AG09319 (cell line): ENCODE data around the gene KLF9.

Experiments
- DNase-seq: peaks from one replicate; pipeline ENCODE4 v3.0.0-alpha.2; 2010; ENCODE audit warnings: low read depth; ENCODE audit errors: extremely low read depth
- TF ChIP-seq, protein P1 (sequence below): IDR thresholded peaks from 2 replicates; pipeline ENCODE4 v1.5.1; 2011; ENCODE audit warnings: low read depth, mild to moderate bottlenecking, inconsistent platforms, low read length, moderate library complexity

KLF9 gene

DNA sequence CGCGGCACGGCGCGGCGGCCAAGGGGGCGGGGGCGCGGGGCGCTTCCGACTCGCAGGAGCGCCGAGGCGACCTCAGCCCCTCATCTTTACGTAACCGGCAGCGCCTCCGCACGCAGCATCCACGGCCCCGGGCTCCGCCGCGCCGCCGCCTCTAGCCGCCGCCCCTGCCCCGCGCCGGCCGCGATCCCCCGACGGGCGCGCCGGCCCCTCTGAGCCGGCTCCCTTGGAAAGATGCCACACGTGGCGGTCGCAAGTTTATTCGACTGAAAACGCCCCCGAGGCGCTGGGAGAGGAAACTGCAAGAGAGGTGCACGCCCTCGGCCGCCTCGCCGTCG is 1.0 kb downstream of the KLF9 start:
- TF ChIP-seq, protein P1, sequence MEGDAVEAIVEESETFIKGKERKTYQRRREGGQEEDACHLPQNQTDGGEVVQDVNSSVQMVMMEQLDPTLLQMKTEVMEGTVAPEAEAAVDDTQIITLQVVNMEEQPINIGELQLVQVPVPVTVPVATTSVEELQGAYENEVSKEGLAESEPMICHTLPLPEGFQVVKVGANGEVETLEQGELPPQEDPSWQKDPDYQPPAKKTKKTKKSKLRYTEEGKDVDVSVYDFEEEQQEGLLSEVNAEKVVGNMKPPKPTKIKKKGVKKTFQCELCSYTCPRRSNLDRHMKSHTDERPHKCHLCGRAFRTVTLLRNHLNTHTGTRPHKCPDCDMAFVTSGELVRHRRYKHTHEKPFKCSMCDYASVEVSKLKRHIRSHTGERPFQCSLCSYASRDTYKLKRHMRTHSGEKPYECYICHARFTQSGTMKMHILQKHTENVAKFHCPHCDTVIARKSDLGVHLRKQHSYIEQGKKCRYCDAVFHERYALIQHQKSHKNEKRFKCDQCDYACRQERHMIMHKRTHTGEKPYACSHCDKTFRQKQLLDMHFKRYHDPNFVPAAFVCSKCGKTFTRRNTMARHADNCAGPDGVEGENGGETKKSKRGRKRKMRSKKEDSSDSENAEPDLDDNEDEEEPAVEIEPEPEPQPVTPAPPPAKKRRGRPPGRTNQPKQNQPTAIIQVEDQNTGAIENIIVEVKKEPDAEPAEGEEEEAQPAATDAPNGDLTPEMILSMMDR: no peak
- no peak for DNase-seq

DNA sequence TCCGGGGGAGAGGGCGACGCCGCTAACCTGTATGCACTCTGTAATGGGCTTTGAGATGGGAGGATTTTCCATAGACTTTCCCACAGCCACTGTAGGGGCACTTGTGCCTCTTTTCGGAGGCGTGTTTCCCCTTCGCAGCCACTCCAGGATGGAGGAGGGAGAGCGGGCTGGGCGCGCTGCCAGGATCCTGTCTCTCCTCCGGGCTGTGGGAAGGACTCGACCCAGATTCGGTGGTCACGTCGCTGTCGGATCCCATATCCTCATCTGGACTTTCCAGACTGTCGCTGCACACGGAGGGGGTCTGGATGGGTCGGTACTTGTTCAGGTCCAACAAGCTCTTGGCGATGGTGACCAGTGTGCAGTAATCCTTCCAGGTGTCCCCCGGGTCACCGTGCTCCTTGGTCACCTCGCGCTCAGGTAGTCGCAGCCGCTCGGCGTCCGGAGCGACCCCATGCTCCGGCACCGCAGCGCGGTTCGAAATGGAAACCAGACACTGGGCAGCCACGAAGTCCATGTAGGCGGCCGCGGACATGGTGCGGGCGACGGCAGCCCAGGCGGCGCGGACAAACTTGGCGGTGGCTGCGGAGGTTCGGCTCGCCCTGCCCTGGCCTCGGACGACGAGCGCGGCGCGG is 1.5 kb downstream of the KLF9 start:
- TF ChIP-seq, protein P1: no peak
- peak; percentile 70 for DNase-seq

DNA sequence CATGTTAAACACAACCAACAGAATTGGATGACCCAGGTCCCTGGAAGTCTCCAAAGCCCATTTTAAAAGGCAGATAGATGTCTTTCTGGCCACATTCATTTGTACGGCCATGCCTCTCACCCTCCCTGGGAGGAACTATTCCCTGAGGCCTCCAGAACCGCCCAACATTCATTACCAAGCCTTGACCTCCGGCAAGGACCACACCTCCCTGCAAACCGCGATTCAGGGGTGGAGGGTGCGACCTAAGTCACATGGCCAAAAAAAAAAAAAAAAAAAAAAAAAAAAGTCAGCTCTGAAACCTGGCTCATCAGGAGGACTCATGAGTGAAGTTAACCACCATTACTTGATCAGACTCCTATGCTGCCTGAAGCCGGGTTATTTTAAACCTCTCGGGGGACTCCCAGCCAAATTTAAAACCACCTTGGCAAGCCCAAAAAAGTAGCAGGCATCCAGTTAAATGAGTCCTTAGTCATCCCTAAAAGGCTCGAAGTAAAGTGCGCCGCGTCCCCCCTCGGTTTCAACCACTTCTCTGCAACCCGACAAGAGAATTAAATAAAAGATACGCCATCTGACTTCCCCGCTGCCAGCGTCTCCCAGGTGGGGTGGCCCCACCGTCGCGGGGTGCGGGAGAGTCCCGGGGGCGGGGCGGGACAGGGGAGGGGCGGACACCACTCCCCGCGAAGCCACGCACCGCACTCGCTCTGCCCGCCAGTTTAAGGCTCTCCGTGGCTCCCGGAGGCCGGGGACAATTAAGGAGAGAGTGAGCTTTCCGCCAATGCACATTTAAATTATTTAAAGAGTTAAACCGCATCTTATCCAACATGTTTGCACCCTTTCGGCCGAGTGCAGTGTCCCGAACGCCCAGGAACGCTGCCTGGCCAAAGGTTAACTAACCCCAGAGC is 2.3 kb downstream of the KLF9 start:
- peak; percentile 86 for DNase-seq
- TF ChIP-seq, protein P1: no peak

DNA sequence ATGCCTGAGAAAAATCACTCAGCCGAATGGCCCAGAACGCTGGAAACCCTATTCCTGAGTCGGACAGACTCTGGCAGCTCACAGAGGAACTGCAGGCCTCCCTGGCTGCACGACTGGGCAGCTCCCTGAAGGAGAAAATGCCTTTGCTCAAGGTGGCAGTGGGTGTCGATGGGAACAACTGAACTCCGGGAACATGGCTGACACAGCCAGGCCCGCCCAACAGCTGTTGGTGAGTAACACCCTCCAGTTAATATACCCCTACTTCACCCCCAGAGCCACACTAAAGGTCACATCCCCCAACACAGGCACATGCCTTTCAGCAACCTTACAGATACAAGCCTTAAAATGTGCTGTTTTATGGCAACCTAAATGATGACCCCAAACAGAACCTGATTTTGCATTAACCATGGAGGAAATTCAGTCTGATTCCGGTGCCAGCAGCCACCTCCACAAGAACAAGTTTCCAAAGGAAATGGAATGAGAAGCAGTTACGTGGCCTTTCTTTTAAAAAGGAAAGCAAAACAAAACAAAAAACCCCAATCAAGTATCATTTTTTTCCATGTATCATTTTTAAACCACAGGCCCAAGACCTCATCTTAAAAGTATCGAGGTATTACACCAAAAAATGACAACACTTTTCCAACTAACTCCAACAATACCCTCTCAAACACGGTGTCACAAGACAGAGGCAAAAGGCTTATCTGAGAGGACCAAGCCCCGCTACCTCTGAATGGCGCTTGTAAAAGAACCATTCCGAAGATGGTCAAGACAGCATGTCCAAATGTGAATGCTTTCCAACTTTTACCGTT is 3.1 kb downstream of the KLF9 start:
- DNase-seq: peak; percentile 69
- TF ChIP-seq, protein P1: no peak

DNA sequence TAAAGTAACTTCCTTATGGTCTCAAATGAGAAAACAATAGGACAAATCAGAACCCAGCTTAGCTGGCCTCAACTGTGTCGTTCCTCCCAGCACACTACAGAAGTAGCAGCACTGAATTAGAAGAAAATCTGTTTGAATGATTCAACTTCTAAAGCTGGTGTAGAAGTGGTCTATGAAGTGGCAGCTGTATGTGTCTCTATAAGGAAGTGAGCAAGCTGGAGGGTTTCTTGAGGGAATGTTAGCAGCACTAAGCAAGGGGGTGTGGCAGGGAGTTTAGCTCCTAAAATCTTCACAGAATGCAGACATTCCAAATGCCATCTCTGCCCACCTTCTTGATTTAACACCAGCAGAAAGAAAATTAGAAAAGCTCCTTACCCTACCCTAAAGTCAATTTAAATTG is 4.1 kb downstream of the KLF9 start:
- DNase-seq: no peak

DNA sequence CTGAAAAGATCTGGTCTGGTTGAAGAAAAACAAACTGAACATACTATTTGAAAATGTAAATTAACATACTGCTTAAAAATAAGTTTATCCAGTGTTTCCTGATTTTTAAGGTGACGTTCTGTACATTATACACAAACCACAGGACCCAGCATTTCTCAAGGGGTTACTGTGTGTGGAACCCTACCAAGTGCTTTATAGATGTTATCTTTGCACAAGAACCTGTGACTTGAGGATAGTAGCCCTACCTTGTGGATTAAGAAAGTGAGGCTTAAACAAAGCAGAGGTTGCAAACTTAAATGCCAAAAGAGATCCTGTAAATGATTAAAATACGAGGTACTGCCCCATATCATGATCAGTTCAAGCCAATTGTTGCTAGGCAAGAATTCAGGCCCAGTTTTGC is 4.7 kb downstream of the KLF9 start:
- no peak for DNase-seq
- TF ChIP-seq, protein P1: no peak

More for the DNA sequence above, 4.1 kb downstream of the KLF9 start:
- TF ChIP-seq, protein P1: no peak
